GM23338 (cell line): Measurements from ENCODE around the gene EPHB1. TPM values are rescaled to one million over a fixed set of nuclear protein-coding genes. Genes with fewer than 3 reads are reported as not detected.
A peak's percentile ranks its signal among the peaks of the same experiment; 100 is the strongest.

Experiments
- ATAC-seq: fragments of 200-7000 bp; cut with Tn5 transposase; 3 replicates; pipeline ENCODE4 v1.9.1; 2020
- DNase-seq: peaks from one replicate; pipeline ENCODE4 v3.0.0-alpha.2; 2015; ENCODE audit warnings: low spot score
- H2AFZ ChIP-seq: fragments of 200-600 bp; sonication (generic); 2 replicates; pipeline ENCODE4 v1.8.0; 2016; ENCODE audit warnings: antibody characterized with exemption, mild to moderate bottlenecking, moderate library complexity
- H3F3A ChIP-seq: fragments of 200-600 bp; sonication (generic); replicated peaks from 2 replicates; pipeline ENCODE4 v1.8.0; 2017; ENCODE audit warnings: antibody characterized with exemption, mixed run types, low read depth
- H3K27ac ChIP-seq: fragments of 200-600 bp; sonication (generic); 2 replicates; pipeline ENCODE4 v1.6.1; 2016; ENCODE audit warnings: low read depth
- H3K27me3 ChIP-seq: fragments of 200-600 bp; sonication (generic); 2 replicates; pipeline ENCODE4 v1.8.0; 2016; ENCODE audit warnings: mild to moderate bottlenecking, mixed run types, moderate library complexity; ENCODE audit not compliant: insufficient read depth
- H3K36me3 ChIP-seq: fragments of 200-600 bp; sonication (generic); 2 replicates; pipeline ENCODE4 v1.8.0; 2016; ENCODE audit warnings: mild to moderate bottlenecking; ENCODE audit not compliant: insufficient read depth
- H3K4me1 ChIP-seq: fragments of 200-600 bp; sonication (generic); 2 replicates; pipeline ENCODE4 v1.8.0; 2016; ENCODE audit warnings: mild to moderate bottlenecking, moderate library complexity; ENCODE audit not compliant: insufficient read depth
- H3K4me2 ChIP-seq: fragments of 200-600 bp; sonication (generic); 2 replicates; pipeline ENCODE4 v1.7.1; 2017; ENCODE audit warnings: mixed run types
- H3K4me3 ChIP-seq: fragments of 200-600 bp; sonication (generic); 2 replicates; pipeline ENCODE4 v1.6.1; 2016; ENCODE audit warnings: mixed run types
- H3K79me2 ChIP-seq: fragments of 200-600 bp; sonication (generic); replicated peaks from 2 replicates; pipeline ENCODE4 v1.8.0; 2017; ENCODE audit warnings: mild to moderate bottlenecking; ENCODE audit not compliant: insufficient read depth
- H3K9me2 ChIP-seq: fragments of 200-600 bp; sonication (generic); 2 replicates; pipeline ENCODE4 v1.8.0; 2017; ENCODE audit not compliant: insufficient read depth
- H4K20me1 ChIP-seq: fragments of 200-600 bp; sonication (generic); replicated peaks from 2 replicates; pipeline ENCODE4 v1.8.0; 2017; ENCODE audit warnings: mild to moderate bottlenecking; ENCODE audit not compliant: insufficient read depth
- H3K27ac Mint-ChIP-seq: 2 replicates; pipeline ENCODE4 v1.8.0; 2020; ENCODE audit warnings: inconsistent platforms, mild to moderate bottlenecking, moderate library complexity, mixed read lengths
- H3K27me3 Mint-ChIP-seq: 3 replicates; pipeline ENCODE4 v1.8.0; 2022; ENCODE audit warnings: low read depth, mild to moderate bottlenecking, moderate library complexity, mixed read lengths, inconsistent platforms; ENCODE audit not compliant: insufficient read depth, poor library complexity
- H3K36me3 Mint-ChIP-seq: 3 replicates; pipeline ENCODE4 v1.8.0; 2021; ENCODE audit warnings: low read depth, mild to moderate bottlenecking, inconsistent platforms, moderate library complexity, mixed read lengths
- H3K4me1 Mint-ChIP-seq: 3 replicates; pipeline ENCODE4 v1.8.0; 2020; ENCODE audit warnings: mild to moderate bottlenecking, inconsistent platforms, mixed read lengths
- H3K4me3 Mint-ChIP-seq: 3 replicates; pipeline ENCODE4 v1.8.0; 2021; ENCODE audit warnings: moderate library complexity, mild to moderate bottlenecking, inconsistent platforms, mixed read lengths
- H3K9me3 Mint-ChIP-seq: 3 replicates; pipeline ENCODE4 v1.8.0; 2020; ENCODE audit warnings: moderate library complexity, mild to moderate bottlenecking, inconsistent platforms, mixed read lengths
- CREB1 ChIP-seq: fragments of 250-450 bp; sonication (Bioruptor Pico); IDR thresholded peaks from 2 replicates; pipeline ENCODE4 v1.5.0; 2020; ENCODE audit warnings: low read depth, mild to moderate bottlenecking, moderate library complexity
- ETS1 ChIP-seq: IDR thresholded peaks from 2 replicates; pipeline ENCODE4 v1.6.1; 2016; ENCODE audit warnings: antibody characterized with exemption
- EZH2 ChIP-seq: fragments of 200-600 bp; sonication (generic); IDR thresholded peaks from one replicate; pipeline ENCODE4 v1.8.0; 2017; ENCODE audit warnings: antibody characterized with exemption, mild to moderate bottlenecking, low read depth; ENCODE audit not compliant: unreplicated experiment
- NANOG ChIP-seq: IDR thresholded peaks from 2 replicates; pipeline ENCODE4 v1.6.1; 2016; ENCODE audit warnings: antibody characterized with exemption, borderline replicate concordance
- ZNF114 ChIP-seq: fragments of 250-450 bp; sonication (Bioruptor Pico); IDR thresholded peaks from 2 replicates; pipeline ENCODE4 v1.5.0; 2020; ENCODE audit warnings: mild to moderate bottlenecking, moderate library complexity
- ZNF462 ChIP-seq: fragments of 250-450 bp; sonication (Bioruptor Pico); IDR thresholded peaks from 2 replicates; pipeline ENCODE4 v1.5.0; 2020; ENCODE audit warnings: mild to moderate bottlenecking, moderate library complexity
- polyA plus RNA-seq: library from polyadenylated mRNA; unstranded; fragments of >200 nt; fragmentation: Nextera tagmentation; extraction: Ambion mirVana; gene quantifications from 2 replicates; pipeline ENCODE4 v1.2.1, GENCODE V29; 2016
- total RNA-seq: library from RNA; depleted of rRNA; stranded (reverse); fragments of >200 nt; shearing (Covaris generic); gene quantifications from 2 replicates; pipeline ENCODE4 v1.2.3, GENCODE V29; 2014

Gene EPHB1
- total and polyA plus RNA-seq, 2 experiments from 2014 or later = 2.7 to 5.2 TPM

- H3K79me2 ChIP-seq = no peaks in the 10 kb centered on the region
Observed at GRCh38 chr3:134903837-134904236, 108.8 kb downstream of the EPHB1 start.

GRCh38 chr3:134904241-134904771, 109.2 kb downstream of the EPHB1 start:
- H3K27me3 Mint-ChIP-seq = peaks cover 9% of the 10 kb centered on the region
- DNase-seq (no peak), ATAC-seq (no peak)
- Histone ChIP-seq H3K36me3 (no peaks in the 10 kb centered on the region), H3K79me2 (no peaks in the 10 kb centered on the region), H3K27me3 (no peaks in the 10 kb centered on the region), H3F3A (no peaks in the 10 kb centered on the region), H3K4me1 (no peaks in the 10 kb centered on the region), H3K4me2 (no peak overlapping the region), H3K4me3 (no peak overlapping the region), H3K9me2 (peaks cover 12% of the 10 kb centered on the region), H4K20me1 (no peaks in the 10 kb centered on the region; the same call in 1 of the 2 replicates), H2AFZ (no peak overlapping the region), H3K27ac (no peak overlapping the region)
- H3K9me3 Mint-ChIP-seq = no peaks in the 10 kb centered on the region
- no peaks in the 10 kb centered on the region; the same call in 2 of the 3 replicates for H3K36me3 Mint-ChIP-seq
- H3K27ac Mint-ChIP-seq = no peak overlapping the region
- H3K4me1 Mint-ChIP-seq = peaks cover 12% of the 10 kb centered on the region
- H3K4me3 Mint-ChIP-seq = no peak overlapping the region
- TF ChIP-seq EZH2 (no peak), ETS1 (no peak)

More at GRCh38 chr3:134903837-134904236, 108.8 kb downstream of the EPHB1 start:
- Histone ChIP-seq H3F3A (no peaks in the 10 kb centered on the region), H3K27ac (no peak overlapping the region), H3K9me2 (peaks cover 10% of the 10 kb centered on the region), H4K20me1 (no peaks in the 10 kb centered on the region; the same call in 1 of the 2 replicates), H3K36me3 (no peaks in the 10 kb centered on the region), H3K27me3 (no peaks in the 10 kb centered on the region), H2AFZ (no peak overlapping the region), H3K4me1 (no peaks in the 10 kb centered on the region), H3K4me2 (no peak overlapping the region), H3K4me3 (no peak overlapping the region)
- H3K27ac Mint-ChIP-seq = no peak overlapping the region
- H3K4me1 Mint-ChIP-seq = peaks cover 12% of the 10 kb centered on the region
- no peaks in the 10 kb centered on the region; the same call in 2 of the 3 replicates for H3K36me3 Mint-ChIP-seq
- peaks cover 9% of the 10 kb centered on the region for H3K27me3 Mint-ChIP-seq
- no peak overlapping the region for H3K4me3 Mint-ChIP-seq
- TF ChIP-seq CREB1 (CRISPR knock-in tag) = no peak
- ATAC-seq (no peak), DNase-seq (no peak)
- no peaks in the 10 kb centered on the region for H3K9me3 Mint-ChIP-seq

- Histone ChIP-seq H3K27ac (no peak overlapping the region), H3K9me2 (peaks cover 13% of the 10 kb centered on the region), H3K4me3 (no peak overlapping the region), H3F3A (no peaks in the 10 kb centered on the region), H3K4me2 (no peak overlapping the region), H3K27me3 (no peaks in the 10 kb centered on the region), H3K4me1 (no peaks in the 10 kb centered on the region), H3K36me3 (no peaks in the 10 kb centered on the region), H4K20me1 (no peaks in the 10 kb centered on the region; the same call in 1 of the 2 replicates), H2AFZ (no peak overlapping the region), H3K79me2 (no peaks in the 10 kb centered on the region)
- Mint-ChIP-seq H3K27me3 (peaks cover 7% of the 10 kb centered on the region), H3K27ac (no peak overlapping the region), H3K4me1 (peaks cover 12% of the 10 kb centered on the region), H3K4me3 (no peak overlapping the region), H3K36me3 (no peaks in the 10 kb centered on the region; the same call in 2 of the 3 replicates), H3K9me3 (no peaks in the 10 kb centered on the region)
- DNase-seq = peak; percentile 11
- ATAC-seq = peak; percentile 59
- TF ChIP-seq ZNF462 (CRISPR knock-in tag) (no peak), ZNF114 (CRISPR knock-in tag) (no peak), NANOG (no peak)
Observed at GRCh38 chr3:134904776-134905646, 110.0 kb downstream of the EPHB1 start.
